ENCODE measurements around the gene KLHL29. TPM values are rescaled to one million over a fixed set of nuclear protein-coding genes. Genes with fewer than 3 reads are reported as not detected.

The KLHL29 gene
- total RNA-seq, 2 experiments from 2014 or later, result 0.23 to 0.66 TPM

DNA sequence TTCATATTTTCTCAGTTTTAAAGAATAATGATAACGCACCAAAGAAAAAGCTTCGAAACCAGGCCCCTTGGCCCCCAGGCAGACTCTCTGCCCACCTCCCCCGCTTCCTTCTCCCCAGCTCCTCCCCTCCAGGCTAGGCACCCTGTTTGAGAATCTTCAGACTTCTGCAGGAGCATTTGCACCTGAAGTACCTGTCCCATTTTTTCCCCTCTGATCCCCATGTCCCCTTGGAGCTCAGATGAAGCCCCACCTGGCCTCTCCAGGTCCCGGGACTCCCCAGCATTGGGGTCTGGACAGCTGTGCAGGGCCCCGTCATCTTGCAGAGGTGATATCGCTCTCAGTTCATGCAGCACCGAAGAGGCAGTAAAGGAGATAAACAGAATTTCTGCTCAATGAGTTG is 35.5 kb upstream of the KLHL29 start:
- POLR2A ChIA-PET, result interaction anchor here (0.6 kb wide), 1 partner anchor 29 kb away, joined by 4 read pairs; no protein-coding TSS in a partner anchor
- no peak overlapping the region for H3K4me3 ChIP-seq (ENCODE audit: low read depth, low read length, poor library complexity, severe bottlenecking)
- BruUV-seq (replicated peaks), result no TSS peak
- H3K4me1 ChIP-seq (ENCODE audit: insufficient read depth, low read length, poor library complexity, severe bottlenecking), result no peaks in the 10 kb centered on the region
- H2AFZ ChIP-seq (ENCODE audit: low read length), result no peak overlapping the region
- H3K4me2 ChIP-seq (ENCODE audit: low read length), result no peak overlapping the region
- DNase-seq (ENCODE audit: low spot score), result no peak
- H3K9me3 ChIP-seq (ENCODE audit: low read length), result no peaks in the 10 kb centered on the region
- no peak for TF ChIP-seq EZH2phosphoT487 (IDR thresholded peaks at IDR 0.05; ENCODE audit: borderline replicate concordance, low read depth, low read length)
- TF ChIP-seq, protein P1, sequence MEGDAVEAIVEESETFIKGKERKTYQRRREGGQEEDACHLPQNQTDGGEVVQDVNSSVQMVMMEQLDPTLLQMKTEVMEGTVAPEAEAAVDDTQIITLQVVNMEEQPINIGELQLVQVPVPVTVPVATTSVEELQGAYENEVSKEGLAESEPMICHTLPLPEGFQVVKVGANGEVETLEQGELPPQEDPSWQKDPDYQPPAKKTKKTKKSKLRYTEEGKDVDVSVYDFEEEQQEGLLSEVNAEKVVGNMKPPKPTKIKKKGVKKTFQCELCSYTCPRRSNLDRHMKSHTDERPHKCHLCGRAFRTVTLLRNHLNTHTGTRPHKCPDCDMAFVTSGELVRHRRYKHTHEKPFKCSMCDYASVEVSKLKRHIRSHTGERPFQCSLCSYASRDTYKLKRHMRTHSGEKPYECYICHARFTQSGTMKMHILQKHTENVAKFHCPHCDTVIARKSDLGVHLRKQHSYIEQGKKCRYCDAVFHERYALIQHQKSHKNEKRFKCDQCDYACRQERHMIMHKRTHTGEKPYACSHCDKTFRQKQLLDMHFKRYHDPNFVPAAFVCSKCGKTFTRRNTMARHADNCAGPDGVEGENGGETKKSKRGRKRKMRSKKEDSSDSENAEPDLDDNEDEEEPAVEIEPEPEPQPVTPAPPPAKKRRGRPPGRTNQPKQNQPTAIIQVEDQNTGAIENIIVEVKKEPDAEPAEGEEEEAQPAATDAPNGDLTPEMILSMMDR (conservative IDR thresholded peaks at IDR 0.05; ENCODE audit: low read length), result no peak
- H3K79me2 ChIP-seq (ENCODE audit: insufficient read depth, low read depth, low read length), result no peaks in the 10 kb centered on the region
- no peaks in the 10 kb centered on the region for H3K36me3 ChIP-seq (ENCODE audit: insufficient read depth, low read length)
- no peaks in the 10 kb centered on the region for H3K9me2 ChIP-seq (ENCODE audit: insufficient read depth, low read length)
- no peak overlapping the region for H3K27ac ChIP-seq (ENCODE audit: low read depth, low read length, poor library complexity, severe bottlenecking)
- intact Hi-C loops (cut with micrococcal nuclease; ENCODE audit: unreplicated experiment), result no loop called here
- no peaks in the 10 kb centered on the region for H4K20me1 ChIP-seq (ENCODE audit: insufficient read depth, low read length)
- CTCF ChIA-PET (ENCODE audit: unreplicated experiment), result no interaction called here

DNA sequence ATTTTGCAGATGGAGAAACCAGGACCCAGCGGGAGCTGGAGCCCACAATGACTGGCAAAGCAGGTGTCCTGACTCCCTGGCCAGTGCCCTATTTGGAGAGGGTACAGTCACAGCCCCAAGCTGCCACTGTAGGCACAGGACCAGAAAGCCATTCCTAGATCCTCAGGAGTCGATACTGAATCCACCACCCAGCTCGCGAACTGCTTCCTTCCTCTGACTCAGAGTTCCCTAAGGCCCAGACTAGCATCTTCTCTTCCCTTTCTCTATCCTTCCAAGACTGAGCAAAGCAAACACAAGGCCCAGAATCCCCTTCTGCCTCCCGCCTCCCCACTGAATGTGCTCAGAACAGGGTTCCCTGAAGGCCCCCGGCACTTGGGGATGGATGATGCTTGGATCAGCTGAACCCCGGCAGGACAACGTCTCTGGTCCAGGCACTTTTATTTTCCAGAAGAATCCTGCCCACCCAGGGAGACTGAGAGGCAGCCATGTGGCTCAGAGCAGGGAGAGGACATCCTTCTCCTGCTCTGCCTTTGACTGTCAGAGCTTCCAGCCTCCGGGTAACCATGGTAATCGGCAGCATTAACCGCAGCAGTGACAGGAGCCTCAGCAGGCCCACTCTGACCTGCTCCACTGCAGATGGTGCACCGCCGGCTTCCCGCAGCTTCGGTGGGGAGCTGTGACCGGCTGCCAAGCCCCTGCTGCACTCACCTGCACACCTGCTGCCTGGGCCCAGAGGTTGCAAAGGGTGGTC is 34.8 kb upstream of the KLHL29 start:
- no peak for DNase-seq (ENCODE audit: low spot score)
- H3K4me1 ChIP-seq (ENCODE audit: insufficient read depth, low read length, poor library complexity, severe bottlenecking), result no peaks in the 10 kb centered on the region
- TF ChIP-seq, protein P1 (conservative IDR thresholded peaks at IDR 0.05; ENCODE audit: low read length), result no peak
- no peak for TF ChIP-seq EZH2phosphoT487 (IDR thresholded peaks at IDR 0.05; ENCODE audit: borderline replicate concordance, low read depth, low read length)
- no peak overlapping the region for H3K27ac ChIP-seq (ENCODE audit: low read depth, low read length, poor library complexity, severe bottlenecking)
- ChIA-PET POLR2A (no interaction called here), CTCF (ENCODE audit: unreplicated experiment) (no interaction called here)
- no peak overlapping the region for H3K4me3 ChIP-seq (ENCODE audit: low read depth, low read length, poor library complexity, severe bottlenecking)
- intact Hi-C loops (cut with micrococcal nuclease; ENCODE audit: unreplicated experiment), result no loop called here
- no peak overlapping the region for H2AFZ ChIP-seq (ENCODE audit: low read length)
- no peak overlapping the region for H3K4me2 ChIP-seq (ENCODE audit: low read length)
- no peaks in the 10 kb centered on the region for H3K79me2 ChIP-seq (ENCODE audit: insufficient read depth, low read depth, low read length)
- no peaks in the 10 kb centered on the region for H3K9me2 ChIP-seq (ENCODE audit: insufficient read depth, low read length)
- no peaks in the 10 kb centered on the region for H3K9me3 ChIP-seq (ENCODE audit: low read length)
- BruUV-seq (replicated peaks), result no TSS peak
- no peaks in the 10 kb centered on the region for H4K20me1 ChIP-seq (ENCODE audit: insufficient read depth, low read length)
- no peaks in the 10 kb centered on the region for H3K36me3 ChIP-seq (ENCODE audit: insufficient read depth, low read length)

- no peak overlapping the region for H3K27ac ChIP-seq (ENCODE audit: low read depth, low read length, poor library complexity, severe bottlenecking)
- H2AFZ ChIP-seq (ENCODE audit: low read length), result no peak overlapping the region
- H3K4me1 ChIP-seq (ENCODE audit: insufficient read depth, low read length, poor library complexity, severe bottlenecking), result no peaks in the 10 kb centered on the region
- H4K20me1 ChIP-seq (ENCODE audit: insufficient read depth, low read length), result no peaks in the 10 kb centered on the region
- no TSS peak for BruUV-seq (replicated peaks)
- intact Hi-C loops (cut with micrococcal nuclease; ENCODE audit: unreplicated experiment), result no loop called here
- no peak overlapping the region for H3K4me3 ChIP-seq (ENCODE audit: low read depth, low read length, poor library complexity, severe bottlenecking)
- H3K4me2 ChIP-seq (ENCODE audit: low read length), result no peak overlapping the region
- no peaks in the 10 kb centered on the region for H3K9me3 ChIP-seq (ENCODE audit: low read length)
- no peak for TF ChIP-seq EZH2phosphoT487 (IDR thresholded peaks at IDR 0.05; ENCODE audit: borderline replicate concordance, low read depth, low read length)
- TF ChIP-seq, protein P1 (conservative IDR thresholded peaks at IDR 0.05; ENCODE audit: low read length), result no peak
- no peaks in the 10 kb centered on the region for H3K36me3 ChIP-seq (ENCODE audit: insufficient read depth, low read length)
- POLR2A ChIA-PET, result no interaction called here
- CTCF ChIA-PET (ENCODE audit: unreplicated experiment), result no interaction called here
- DNase-seq (ENCODE audit: low spot score), result no peak
- H3K9me2 ChIP-seq (ENCODE audit: insufficient read depth, low read length), result no peaks in the 10 kb centered on the region
- no peaks in the 10 kb centered on the region for H3K79me2 ChIP-seq (ENCODE audit: insufficient read depth, low read depth, low read length)
These were observed 34.1 kb upstream of the KLHL29 start for GRCh38 chr2:23350792-23351355.

All from OCI-LY7 (cell line).